Prostate gland (tissue), 2 donors: ENCODE data around the gene ZNF609.

Source experiments
- POLR2A ChIP-seq: fragments of 450-650 bp; IDR thresholded peaks from one replicate; pipeline ENCODE4 v1.6.1; 2016; ENCODE audit warnings: antibody characterized with exemption, mild to moderate bottlenecking
- POLR2AphosphoS5 ChIP-seq: sonication (generic); formaldehyde crosslinking; IDR thresholded peaks from one replicate; pipeline ENCODE4 v1.6.1; 2017; ENCODE audit warnings: antibody characterized with exemption
- TF ChIP-seq, protein P1 (sequence below), 4 experiments: fragments of 200-600 bp in 2 of 4; fragments of 450-650 bp in 2 of 4; sonication (generic) in 2 of 4; IDR thresholded peaks; 1 replicate in 3 of 4; 2 replicates in 1 of 4; pipeline ENCODE4 v1.5.1; 2016 to 2019; ENCODE audit warnings: antibody characterized with exemption in 4 of 4, mild to moderate bottlenecking in 2 of 4, moderate library complexity in 2 of 4

DNA sequence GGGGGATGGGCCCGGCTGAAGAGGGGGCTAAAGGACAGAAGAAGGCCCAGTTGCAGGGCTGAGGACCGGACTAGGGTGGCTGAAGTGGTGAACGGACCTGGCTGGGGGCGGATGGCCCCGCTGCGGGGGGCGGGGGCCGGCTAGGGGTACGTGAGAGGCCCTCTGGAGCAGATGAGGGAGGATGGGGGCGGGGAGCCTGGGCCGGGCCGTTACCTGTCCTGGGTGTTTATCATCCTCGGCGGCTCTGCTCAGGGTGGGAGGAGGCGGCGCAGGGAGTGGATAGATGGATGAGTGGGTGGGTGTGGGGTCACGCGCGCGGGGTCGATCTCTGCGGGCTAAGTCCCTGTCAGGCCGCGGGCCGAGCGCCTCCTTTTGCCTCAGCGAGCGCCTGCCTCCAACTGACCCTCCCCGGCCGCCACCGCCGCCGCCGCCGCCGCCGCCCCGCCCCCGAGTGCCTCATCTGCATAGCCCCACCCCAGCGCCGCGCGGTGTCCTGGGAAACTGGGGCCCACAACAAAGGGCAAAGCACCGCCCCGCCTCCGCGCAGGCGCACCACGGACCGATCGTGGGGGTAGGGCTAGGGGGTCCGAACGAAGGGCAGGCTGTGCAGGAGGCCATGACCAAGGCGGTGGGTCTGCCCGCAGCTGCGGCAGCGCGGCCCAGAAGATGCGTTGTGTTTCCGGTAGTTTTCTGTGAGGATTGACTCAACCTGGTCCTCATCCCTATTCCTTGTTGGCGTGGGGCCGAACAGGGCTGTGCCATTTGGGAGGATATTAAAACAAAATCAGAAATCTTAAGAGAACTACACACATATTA lies 242.6 kb downstream of the ZNF609 start:
- TF ChIP-seq, protein P1, sequence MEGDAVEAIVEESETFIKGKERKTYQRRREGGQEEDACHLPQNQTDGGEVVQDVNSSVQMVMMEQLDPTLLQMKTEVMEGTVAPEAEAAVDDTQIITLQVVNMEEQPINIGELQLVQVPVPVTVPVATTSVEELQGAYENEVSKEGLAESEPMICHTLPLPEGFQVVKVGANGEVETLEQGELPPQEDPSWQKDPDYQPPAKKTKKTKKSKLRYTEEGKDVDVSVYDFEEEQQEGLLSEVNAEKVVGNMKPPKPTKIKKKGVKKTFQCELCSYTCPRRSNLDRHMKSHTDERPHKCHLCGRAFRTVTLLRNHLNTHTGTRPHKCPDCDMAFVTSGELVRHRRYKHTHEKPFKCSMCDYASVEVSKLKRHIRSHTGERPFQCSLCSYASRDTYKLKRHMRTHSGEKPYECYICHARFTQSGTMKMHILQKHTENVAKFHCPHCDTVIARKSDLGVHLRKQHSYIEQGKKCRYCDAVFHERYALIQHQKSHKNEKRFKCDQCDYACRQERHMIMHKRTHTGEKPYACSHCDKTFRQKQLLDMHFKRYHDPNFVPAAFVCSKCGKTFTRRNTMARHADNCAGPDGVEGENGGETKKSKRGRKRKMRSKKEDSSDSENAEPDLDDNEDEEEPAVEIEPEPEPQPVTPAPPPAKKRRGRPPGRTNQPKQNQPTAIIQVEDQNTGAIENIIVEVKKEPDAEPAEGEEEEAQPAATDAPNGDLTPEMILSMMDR (IDR thresholded peaks at IDR 0.05), result no peak
- TF ChIP-seq POLR2A (peak; percentile 69), POLR2AphosphoS5 (peak; percentile 96)
